Uterus (tissue), 4 donors: ENCODE data around the gene PLA2G5. TPM values are rescaled to one million over a fixed set of nuclear protein-coding genes. Genes with fewer than 3 reads are reported as not detected.

Experiments used
- total RNA-seq, 4 donors: library from RNA; depleted of rRNA in 3 of 4; stranded (reverse); fragments of >200 nt in 3 of 4; gene quantifications; one replicate each; pipeline versions ENCODE4 v1.1.0 to v1.2.4, GENCODE V29; 2014 to 2023
- donor health status: DM: yes; HTN: yes; CAD: no.

PLA2G5 gene
- total RNA-seq, 4 donors from 2014 or later = 3.1 TPM; not detected in 3

Other genes starting within 250 kb of the PLA2G5 start
- gene OTUD3, start 187.8 kb upstream of the PLA2G5 start, total RNA-seq = 10 to 100 TPM in 2 of 4 donors, 1 to 10 TPM in 2; 2.6 to 20.8 (median 10.7) TPM
- gene PLA2G2E, start 146.6 kb upstream of the PLA2G5 start, total RNA-seq = not detected
- 10 to 100 TPM in 1 of 4 donors, 1 to 10 TPM in 1, not detected in 2; 2.7 to 47.6 TPM for gene PLA2G2A, start 90.6 kb upstream of the PLA2G5 start, total RNA-seq
- not detected for gene PLA2G2D, start 49.3 kb downstream of the PLA2G5 start, total RNA-seq
- gene PLA2G2F, start 69.1 kb downstream of the PLA2G5 start, total RNA-seq = under 1 TPM in 1 of 4 donors, not detected in 3; 0.07 TPM
- 10 to 100 TPM in 1 of 4 donors, 1 to 10 TPM in 3; 1.2 to 11.3 (median 3.3) TPM for gene UBXN10, start 115.9 kb downstream of the PLA2G5 start, total RNA-seq
- gene PLA2G2C, start 116.3 kb downstream of the PLA2G5 start, total RNA-seq = not detected
- under 1 TPM in 1 of 4 donors, not detected in 3; 0.69 TPM for gene VWA5B1, start 220.7 kb downstream of the PLA2G5 start, total RNA-seq